Measurements from ENCODE around the gene KDM6B.

GRCh38 chr17:7867881-7868329 is 33.9 kb downstream of the KDM6B start:
- TF ChIP-seq, protein P1, sequence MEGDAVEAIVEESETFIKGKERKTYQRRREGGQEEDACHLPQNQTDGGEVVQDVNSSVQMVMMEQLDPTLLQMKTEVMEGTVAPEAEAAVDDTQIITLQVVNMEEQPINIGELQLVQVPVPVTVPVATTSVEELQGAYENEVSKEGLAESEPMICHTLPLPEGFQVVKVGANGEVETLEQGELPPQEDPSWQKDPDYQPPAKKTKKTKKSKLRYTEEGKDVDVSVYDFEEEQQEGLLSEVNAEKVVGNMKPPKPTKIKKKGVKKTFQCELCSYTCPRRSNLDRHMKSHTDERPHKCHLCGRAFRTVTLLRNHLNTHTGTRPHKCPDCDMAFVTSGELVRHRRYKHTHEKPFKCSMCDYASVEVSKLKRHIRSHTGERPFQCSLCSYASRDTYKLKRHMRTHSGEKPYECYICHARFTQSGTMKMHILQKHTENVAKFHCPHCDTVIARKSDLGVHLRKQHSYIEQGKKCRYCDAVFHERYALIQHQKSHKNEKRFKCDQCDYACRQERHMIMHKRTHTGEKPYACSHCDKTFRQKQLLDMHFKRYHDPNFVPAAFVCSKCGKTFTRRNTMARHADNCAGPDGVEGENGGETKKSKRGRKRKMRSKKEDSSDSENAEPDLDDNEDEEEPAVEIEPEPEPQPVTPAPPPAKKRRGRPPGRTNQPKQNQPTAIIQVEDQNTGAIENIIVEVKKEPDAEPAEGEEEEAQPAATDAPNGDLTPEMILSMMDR (IDR thresholded peaks at IDR 0.05; ENCODE audit: low read depth, low read length, missing input control), result no peak
- TF ChIP-seq, protein P2, sequence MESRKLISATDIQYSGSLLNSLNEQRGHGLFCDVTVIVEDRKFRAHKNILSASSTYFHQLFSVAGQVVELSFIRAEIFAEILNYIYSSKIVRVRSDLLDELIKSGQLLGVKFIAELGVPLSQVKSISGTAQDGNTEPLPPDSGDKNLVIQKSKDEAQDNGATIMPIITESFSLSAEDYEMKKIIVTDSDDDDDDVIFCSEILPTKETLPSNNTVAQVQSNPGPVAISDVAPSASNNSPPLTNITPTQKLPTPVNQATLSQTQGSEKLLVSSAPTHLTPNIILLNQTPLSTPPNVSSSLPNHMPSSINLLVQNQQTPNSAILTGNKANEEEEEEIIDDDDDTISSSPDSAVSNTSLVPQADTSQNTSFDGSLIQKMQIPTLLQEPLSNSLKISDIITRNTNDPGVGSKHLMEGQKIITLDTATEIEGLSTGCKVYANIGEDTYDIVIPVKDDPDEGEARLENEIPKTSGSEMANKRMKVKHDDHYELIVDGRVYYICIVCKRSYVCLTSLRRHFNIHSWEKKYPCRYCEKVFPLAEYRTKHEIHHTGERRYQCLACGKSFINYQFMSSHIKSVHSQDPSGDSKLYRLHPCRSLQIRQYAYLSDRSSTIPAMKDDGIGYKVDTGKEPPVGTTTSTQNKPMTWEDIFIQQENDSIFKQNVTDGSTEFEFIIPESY (IDR thresholded peaks at IDR 0.05), result no peak
- no peak for TF ChIP-seq JUND (IDR thresholded peaks at IDR 0.05)
- TF ChIP-seq MAX (IDR thresholded peaks at IDR 0.05), result no peak
- TF ChIP-seq, protein P3, sequence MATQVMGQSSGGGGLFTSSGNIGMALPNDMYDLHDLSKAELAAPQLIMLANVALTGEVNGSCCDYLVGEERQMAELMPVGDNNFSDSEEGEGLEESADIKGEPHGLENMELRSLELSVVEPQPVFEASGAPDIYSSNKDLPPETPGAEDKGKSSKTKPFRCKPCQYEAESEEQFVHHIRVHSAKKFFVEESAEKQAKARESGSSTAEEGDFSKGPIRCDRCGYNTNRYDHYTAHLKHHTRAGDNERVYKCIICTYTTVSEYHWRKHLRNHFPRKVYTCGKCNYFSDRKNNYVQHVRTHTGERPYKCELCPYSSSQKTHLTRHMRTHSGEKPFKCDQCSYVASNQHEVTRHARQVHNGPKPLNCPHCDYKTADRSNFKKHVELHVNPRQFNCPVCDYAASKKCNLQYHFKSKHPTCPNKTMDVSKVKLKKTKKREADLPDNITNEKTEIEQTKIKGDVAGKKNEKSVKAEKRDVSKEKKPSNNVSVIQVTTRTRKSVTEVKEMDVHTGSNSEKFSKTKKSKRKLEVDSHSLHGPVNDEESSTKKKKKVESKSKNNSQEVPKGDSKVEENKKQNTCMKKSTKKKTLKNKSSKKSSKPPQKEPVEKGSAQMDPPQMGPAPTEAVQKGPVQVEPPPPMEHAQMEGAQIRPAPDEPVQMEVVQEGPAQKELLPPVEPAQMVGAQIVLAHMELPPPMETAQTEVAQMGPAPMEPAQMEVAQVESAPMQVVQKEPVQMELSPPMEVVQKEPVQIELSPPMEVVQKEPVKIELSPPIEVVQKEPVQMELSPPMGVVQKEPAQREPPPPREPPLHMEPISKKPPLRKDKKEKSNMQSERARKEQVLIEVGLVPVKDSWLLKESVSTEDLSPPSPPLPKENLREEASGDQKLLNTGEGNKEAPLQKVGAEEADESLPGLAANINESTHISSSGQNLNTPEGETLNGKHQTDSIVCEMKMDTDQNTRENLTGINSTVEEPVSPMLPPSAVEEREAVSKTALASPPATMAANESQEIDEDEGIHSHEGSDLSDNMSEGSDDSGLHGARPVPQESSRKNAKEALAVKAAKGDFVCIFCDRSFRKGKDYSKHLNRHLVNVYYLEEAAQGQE (IDR thresholded peaks at IDR 0.05), result no peak
- no peak for TF ChIP-seq HNF4G (IDR thresholded peaks at IDR 0.05)
- TF ChIP-seq, protein P4, sequence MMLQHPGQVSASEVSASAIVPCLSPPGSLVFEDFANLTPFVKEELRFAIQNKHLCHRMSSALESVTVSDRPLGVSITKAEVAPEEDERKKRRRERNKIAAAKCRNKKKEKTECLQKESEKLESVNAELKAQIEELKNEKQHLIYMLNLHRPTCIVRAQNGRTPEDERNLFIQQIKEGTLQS (IDR thresholded peaks at IDR 0.05), result no peak
- no peak for TF ChIP-seq FOXA2 (IDR thresholded peaks at IDR 0.05)
- no peak for TF ChIP-seq RAD21 (IDR thresholded peaks at IDR 0.05)

All from liver (tissue), 3 donors.